B cell (primary cell): Measurements from ENCODE around the gene SLC35E1. TPM values are rescaled to one million over a fixed set of nuclear protein-coding genes. Genes with fewer than 3 reads are reported as not detected.

Experiments
- ATAC-seq: fragments of 200-7000 bp; cut with Tn5 transposase; one replicate; pipeline ENCODE4 v1.10.0; 2021; ENCODE audit warnings: low read depth, mild to moderate bottlenecking, moderate number of reproducible peaks, moderate library complexity
- CTCF ChIA-PET: fragments of 350-600 bp; sonication (Branson Sonifier 250); formaldehyde crosslinking; loops from one replicate; lab custom pipeline; 2021; ENCODE audit warnings: antibody characterized with exemption, inconsistent platforms; lab: Charles Lee
- POLR2A ChIA-PET: fragments of 350-600 bp; sonication (Branson Sonifier 250); formaldehyde crosslinking; loops from one replicate; lab custom pipeline; 2021; ENCODE audit warnings: antibody characterized with exemption; lab: Charles Lee
- DNase-seq: peaks from one replicate; pipeline ENCODE4 v3.0.0; 2013
- H2AFZ ChIP-seq: 2 replicates; pipeline ENCODE4 v1.6.1; 2012; ENCODE audit warnings: mild to moderate bottlenecking, low read depth, low read length; ENCODE audit not compliant: insufficient read depth, poor library complexity, severe bottlenecking
- H3K27ac ChIP-seq, 2 donors: 1 replicate in 1 of 2; 2 replicates in 1 of 2; pipeline ENCODE4 v1.5.1; 2012 to 2013; ENCODE audit warnings: low read length in 2 of 2, mild to moderate bottlenecking in 2 of 2, moderate library complexity in 1 of 2
- H3K27me3 ChIP-seq, 4 experiments: fragments of 200-600 bp in 1 of 4; sonication (generic) in 1 of 4; replicated peaks in 1 of 4; 1 replicate in 2 of 4; 2 replicates in 2 of 4; pipeline versions ENCODE4 v1.6.1 to v1.7.0; 2013 to 2016; ENCODE audit warnings: low read length in 3 of 4, mild to moderate bottlenecking in 2 of 4, mixed read lengths in 1 of 4, moderate library complexity in 1 of 4; ENCODE audit not compliant: insufficient read depth in 4 of 4, control insufficient read depth in 3 of 4; ENCODE audit errors: control extremely low read depth in 1 of 4
- H3K36me3 ChIP-seq, 2 experiments: replicated peaks in 1 of 2; 1 replicate in 1 of 2; 2 replicates in 1 of 2; pipeline versions ENCODE4 v1.6.1 to v1.7.1; 2013; ENCODE audit warnings: low read length in 1 of 2; ENCODE audit not compliant: insufficient read depth in 2 of 2, control insufficient read depth in 1 of 2; ENCODE audit errors: control extremely low read depth in 1 of 2, extremely low read depth in 1 of 2
- H3K4me1 ChIP-seq, 2 donors: fragments of 200-600 bp in 1 of 2; sonication (generic) in 1 of 2; 1 replicate in 1 of 2; 2 replicates in 1 of 2; pipeline versions ENCODE4 v1.5.1 to v1.6.1; 2013 to 2017; ENCODE audit warnings: low read length in 2 of 2; ENCODE audit not compliant: control insufficient read depth in 2 of 2, insufficient read depth in 2 of 2
- H3K4me2 ChIP-seq: replicated peaks from 2 replicates; pipeline ENCODE3; 2012; ENCODE audit warnings: mild to moderate bottlenecking, low read depth, low read length; ENCODE audit not compliant: poor library complexity, severe bottlenecking
- H3K4me3 ChIP-seq, 5 experiments: fragments of 200-600 bp in 1 of 5; sonication (generic) in 1 of 5; 1 replicate in 3 of 5; 2 replicates in 2 of 5; pipeline versions ENCODE4 v1.5.1 to v1.7.0; 2011 to 2016; ENCODE audit warnings: low read length in 4 of 5, mild to moderate bottlenecking in 4 of 5, low read depth in 2 of 5, control low read depth in 1 of 5, moderate library complexity in 1 of 5; ENCODE audit not compliant: insufficient read depth in 1 of 5; ENCODE audit errors: control extremely low read depth in 1 of 5, extremely low read depth in 1 of 5
- H3K79me2 ChIP-seq: fragments of 200-600 bp; sonication (generic); one replicate; pipeline ENCODE4 v1.6.0; 2016; ENCODE audit warnings: low read length; ENCODE audit not compliant: control insufficient read depth, insufficient read depth
- H3K9ac ChIP-seq: fragments of 200-600 bp; sonication (generic); 2 replicates; pipeline ENCODE4 v1.6.1; 2017; ENCODE audit warnings: mild to moderate bottlenecking, low read length, moderate library complexity
- H3K9me3 ChIP-seq, 3 donors: one replicate each; pipeline versions ENCODE4 v1.6.1 to v1.7.1; 2013; ENCODE audit warnings: low read length in 2 of 3; ENCODE audit not compliant: control insufficient read depth in 2 of 3, insufficient read depth in 1 of 3; ENCODE audit errors: control extremely low read depth in 1 of 3
- H4K20me1 ChIP-seq: 2 replicates; pipeline ENCODE4 v1.6.0; 2012; ENCODE audit warnings: mild to moderate bottlenecking, low read length; ENCODE audit not compliant: insufficient read depth, control insufficient read depth, poor library complexity, severe bottlenecking
- H3K27ac Mint-ChIP-seq: one replicate; pipeline ENCODE4 v1.8.0; 2021; ENCODE audit warnings: mixed read lengths
- H3K27me3 Mint-ChIP-seq: one replicate; pipeline ENCODE4 v1.8.0; 2021; ENCODE audit warnings: mixed read lengths
- H3K4me1 Mint-ChIP-seq: one replicate; pipeline ENCODE4 v1.8.0; 2021; ENCODE audit warnings: mixed read lengths
- H3K4me3 Mint-ChIP-seq: one replicate; pipeline ENCODE4 v1.8.0; 2021; ENCODE audit warnings: mixed read lengths
- H3K9me3 Mint-ChIP-seq: one replicate; pipeline ENCODE4 v1.8.0; 2022; ENCODE audit warnings: mixed read lengths; ENCODE audit not compliant: insufficient read depth
- CTCF ChIP-seq: fragments of 200-600 bp; IDR thresholded peaks from one replicate; pipeline ENCODE4 v1.8.0; 2022; ENCODE audit warnings: antibody characterized with exemption, mild to moderate bottlenecking
- EZH2 ChIP-seq: IDR thresholded peaks from 2 replicates; pipeline ENCODE4 v1.6.1; 2012; ENCODE audit warnings: borderline replicate concordance, low read depth, mild to moderate bottlenecking, moderate library complexity, low read length; ENCODE audit not compliant: insufficient read depth, poor library complexity, severe bottlenecking
- WGBS: methylation state at CpG from one replicate; pipeline ENCODE4 v1.1.5; 2013; ENCODE audit warnings: missing lambda C conversion rate; ENCODE audit not compliant: insufficient coverage; 5-methylcytosine and 5-hydroxymethylcytosine counted together
- intact Hi-C: fragments of 100-400 bp; cut with micrococcal nuclease; formaldehyde crosslinking; loops from one replicate; pipeline ENCODE4 v1.10.0; 2022
- polyA plus RNA-seq: library from polyadenylated mRNA; depleted of rRNA; stranded (reverse); fragments of >200 nt; gene quantifications from 2 replicates; pipeline ENCODE4 v1.2.3, GENCODE V29; 2012
- total RNA-seq, 2 donors: library from RNA; stranded (reverse); fragments of 120-200 nt in 1 of 2; gene quantifications; 1 replicate in 1 of 2; 2 replicates in 1 of 2; pipeline versions ENCODE4 v1.2.3 to v1.2.4, GENCODE V29; 2013 to 2022

SLC35E1 gene
- total and polyA plus RNA-seq, 2 donors (not counting 1 experiment from before 2014, with no cell fraction given), result 23.4 to 46.8 TPM

DNA sequence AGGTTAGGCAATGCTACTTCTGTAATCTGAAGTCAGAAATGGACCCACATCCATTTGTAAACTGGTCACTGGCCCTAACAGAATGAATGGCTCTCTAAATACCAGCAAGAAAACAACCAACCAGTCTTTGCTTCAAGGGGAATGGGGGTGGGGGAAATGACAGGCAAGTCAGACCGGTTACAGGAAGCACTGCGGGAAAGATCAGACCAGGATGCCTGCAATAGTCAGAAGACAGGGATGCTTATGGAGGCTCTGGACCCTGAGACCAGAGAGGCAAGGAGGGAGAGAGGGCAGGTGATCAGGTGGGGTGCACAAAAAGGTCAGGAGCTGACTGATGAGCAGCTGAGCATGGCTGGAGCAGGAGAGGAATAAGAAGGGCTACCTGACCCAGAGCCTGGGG lies 42.7 kb upstream of the SLC35E1 start:
- Histone ChIP-seq H3K4me3 (no peak overlapping the region), H3K9ac (no peak overlapping the region), H3K27me3 (no peaks in the 10 kb centered on the region), H3K4me1 (peaks cover 54 to 65% of the 10 kb centered on the region in 2 donors), H2AFZ (no peak overlapping the region), H3K27ac (peak overlapping the region in 1 of 2 donors; percentile 42), H4K20me1 (peaks cover 100% of the 10 kb centered on the region), H3K9me3 (peaks cover 0 to under 1% (median 0%) of the 10 kb centered on the region in 3 donors), H3K79me2 (peaks cover 100% of the 10 kb centered on the region), H3K36me3 (peaks cover 0 to 6% of the 10 kb centered on the region in 2 experiments), H3K4me2 (peak overlapping the region; percentile 21)
- POLR2A ChIA-PET, result interaction anchor here (0.7 kb wide), 1 partner anchor 1493 kb away, joined by 4 read pairs; no protein-coding TSS in a partner anchor
- 52% methylated on average over 2 of the region's 2 CpGs for WGBS
- TF ChIP-seq CTCF, result no peak
- TF ChIP-seq EZH2, result no peak
- DNase-seq (no peak), ATAC-seq (no peak)
- H3K4me1 Mint-ChIP-seq, result peaks cover 90% of the 10 kb centered on the region
- no peak overlapping the region for H3K4me3 Mint-ChIP-seq
- H3K9me3 Mint-ChIP-seq, result no peaks in the 10 kb centered on the region
- intact Hi-C loops, result no loop called here
- no peaks in the 10 kb centered on the region for H3K27me3 Mint-ChIP-seq
- H3K27ac Mint-ChIP-seq, result peak overlapping the region; percentile 34
- CTCF ChIA-PET, result interaction anchor here (1.0 to 1.2 kb wide), 2 partner anchors 13 to 87 kb away, joined by 3 read pairs; partner anchors contain the start of gene MED26

DNA sequence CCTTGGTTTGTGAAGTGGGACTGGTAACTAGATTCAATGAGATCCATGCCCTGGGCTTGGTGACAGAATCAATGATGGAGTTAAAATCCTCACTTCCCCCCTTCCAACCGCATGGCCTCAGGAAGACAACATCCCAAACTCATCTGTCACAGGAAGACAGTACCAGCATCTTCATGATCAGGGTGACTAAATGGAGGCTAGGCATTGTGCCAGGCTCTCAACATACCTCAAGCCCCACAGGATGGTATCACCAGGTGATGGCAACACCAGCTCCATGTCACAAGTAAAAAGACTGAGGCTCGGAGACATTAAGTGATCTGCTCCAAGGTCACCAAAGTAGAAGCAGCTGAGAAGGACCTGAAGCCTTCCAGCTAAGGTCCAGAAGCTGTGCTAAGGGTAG lies 41.6 kb upstream of the SLC35E1 start:
- H3K27ac Mint-ChIP-seq, result peak overlapping the region; percentile 26

More for the DNA sequence above, 41.6 kb upstream of the SLC35E1 start:
- CTCF ChIA-PET, result interaction anchor here (0.7 kb wide), 1 partner anchor 61 kb away, joined by 3 read pairs; no protein-coding TSS in a partner anchor
- Histone ChIP-seq H2AFZ (no peak overlapping the region), H3K79me2 (peaks cover 100% of the 10 kb centered on the region), H3K36me3 (peaks cover 0 to 3% of the 10 kb centered on the region in 2 experiments), H3K9me3 (peaks cover 0 to 2% (median 0%) of the 10 kb centered on the region in 3 donors), H3K4me2 (no peak overlapping the region), H4K20me1 (peaks cover 92% of the 10 kb centered on the region), H3K4me1 (peaks cover 59 to 60% of the 10 kb centered on the region in 2 donors), H3K27me3 (no peaks in the 10 kb centered on the region), H3K27ac (no peak overlapping the region), H3K4me3 (no peak overlapping the region), H3K9ac (no peak overlapping the region)
- Mint-ChIP-seq H3K27me3 (no peaks in the 10 kb centered on the region), H3K4me3 (no peak overlapping the region), H3K4me1 (peaks cover 85% of the 10 kb centered on the region), H3K9me3 (no peaks in the 10 kb centered on the region)
- WGBS, result 90% methylated on average over 2 of the region's 2 CpGs
- POLR2A ChIA-PET, result interaction anchor here (0.6 to 2.0 kb wide), 2 partner anchors 28 to 46 kb away, joined by 7 to 14 read pairs; no protein-coding TSS in a partner anchor
- intact Hi-C loops, result no loop called here
- ATAC-seq (no peak), DNase-seq (no peak)
- TF ChIP-seq CTCF (no peak), EZH2 (no peak)
